ENCODE data around the gene IL1RN.

DNA sequence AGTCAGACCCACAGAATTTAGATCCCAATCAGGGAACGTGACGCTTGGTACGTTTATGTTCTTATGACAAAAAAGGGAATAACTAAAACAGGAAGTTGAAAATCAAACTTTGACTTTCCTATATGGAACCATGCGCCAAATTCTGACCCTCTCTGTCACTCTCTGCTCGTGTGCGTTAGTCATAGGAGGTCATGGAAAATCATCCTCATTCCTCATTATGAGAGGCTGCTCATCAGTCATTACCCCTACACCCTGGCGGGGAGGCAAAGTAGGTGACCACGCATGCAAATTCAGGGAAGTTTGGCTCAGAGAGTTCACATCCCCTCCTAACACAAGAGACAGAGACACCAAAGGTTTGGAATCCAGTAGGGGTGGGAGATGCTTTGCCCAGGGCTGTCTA lies 44.1 kb upstream of the IL1RN start:
- TF ChIP-seq CTCF (IDR thresholded peaks at IDR 0.05) (no peak), POLR2A (IDR thresholded peaks at IDR 0.05) (no peak)

Measured in uterus (tissue), 2 donors.